ENCODE measurements around the gene GAS7.

The GAS7 gene

DNA sequence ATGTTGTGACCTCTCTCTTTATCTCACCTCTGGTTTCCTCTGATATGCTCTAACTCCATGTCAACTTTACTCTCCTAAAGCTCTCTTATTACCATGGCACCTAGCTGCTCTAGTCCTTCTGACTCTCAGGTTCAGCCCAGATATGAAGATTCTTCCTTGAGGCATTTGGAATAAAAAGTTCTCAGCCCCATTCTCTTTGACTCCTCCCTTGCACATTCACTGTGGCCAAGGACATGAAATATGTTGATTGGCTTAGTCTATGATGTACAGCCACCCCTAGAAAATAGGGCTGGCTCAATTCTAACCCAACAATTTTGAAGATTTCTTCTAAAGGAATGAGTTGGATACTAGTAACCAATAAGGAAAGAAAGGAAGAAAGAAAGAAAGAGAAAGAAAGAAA lies 20.8 kb upstream of the GAS7 start:
- DNase-seq, result no peak
- in situ Hi-C loops (cut with HindIII; ENCODE audit: low pct_ligation_motif_present, low sequenced_read_pairs), result no loop called here
- TF ChIP-seq, protein P1, sequence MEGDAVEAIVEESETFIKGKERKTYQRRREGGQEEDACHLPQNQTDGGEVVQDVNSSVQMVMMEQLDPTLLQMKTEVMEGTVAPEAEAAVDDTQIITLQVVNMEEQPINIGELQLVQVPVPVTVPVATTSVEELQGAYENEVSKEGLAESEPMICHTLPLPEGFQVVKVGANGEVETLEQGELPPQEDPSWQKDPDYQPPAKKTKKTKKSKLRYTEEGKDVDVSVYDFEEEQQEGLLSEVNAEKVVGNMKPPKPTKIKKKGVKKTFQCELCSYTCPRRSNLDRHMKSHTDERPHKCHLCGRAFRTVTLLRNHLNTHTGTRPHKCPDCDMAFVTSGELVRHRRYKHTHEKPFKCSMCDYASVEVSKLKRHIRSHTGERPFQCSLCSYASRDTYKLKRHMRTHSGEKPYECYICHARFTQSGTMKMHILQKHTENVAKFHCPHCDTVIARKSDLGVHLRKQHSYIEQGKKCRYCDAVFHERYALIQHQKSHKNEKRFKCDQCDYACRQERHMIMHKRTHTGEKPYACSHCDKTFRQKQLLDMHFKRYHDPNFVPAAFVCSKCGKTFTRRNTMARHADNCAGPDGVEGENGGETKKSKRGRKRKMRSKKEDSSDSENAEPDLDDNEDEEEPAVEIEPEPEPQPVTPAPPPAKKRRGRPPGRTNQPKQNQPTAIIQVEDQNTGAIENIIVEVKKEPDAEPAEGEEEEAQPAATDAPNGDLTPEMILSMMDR (IDR thresholded peaks at IDR 0.05; ENCODE audit: low read depth, low read length, missing control alignments), result no peak
- no peaks in the 10 kb centered on the region for H3K36me3 ChIP-seq (replicated peaks)
- H3K27me3 ChIP-seq (replicated peaks), result no peaks in the 10 kb centered on the region
- H3K4me3 ChIP-seq (ENCODE audit: low read depth, low read length), result no peak overlapping the region
- H3K27ac ChIP-seq, result no peak overlapping the region

DNA sequence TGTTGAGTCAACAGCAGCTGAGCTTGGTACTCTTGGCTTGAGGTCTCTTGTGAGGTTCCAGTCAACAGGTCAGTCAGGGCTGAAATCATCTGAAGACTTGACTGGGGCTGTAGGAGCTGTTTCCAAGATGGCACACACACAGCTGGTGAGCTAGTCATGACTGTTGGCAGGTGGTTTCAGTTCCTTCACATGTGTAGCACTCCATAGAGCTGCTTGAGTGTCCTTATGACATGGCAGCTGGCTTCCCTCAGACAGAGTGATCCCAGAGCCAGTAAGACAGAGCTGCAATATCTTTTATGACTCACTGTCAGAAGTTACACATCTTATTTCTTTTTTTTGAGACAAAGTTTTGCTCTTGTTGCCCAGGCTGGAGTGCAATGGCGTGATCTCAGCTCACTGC lies 19.5 kb upstream of the GAS7 start:
- no peaks in the 10 kb centered on the region for H3K36me3 ChIP-seq (replicated peaks)
- H3K27me3 ChIP-seq (replicated peaks), result no peaks in the 10 kb centered on the region
- no peak overlapping the region for H3K4me3 ChIP-seq (ENCODE audit: low read depth, low read length)
- no peak for DNase-seq
- H3K27ac ChIP-seq, result no peak overlapping the region
- TF ChIP-seq, protein P1 (IDR thresholded peaks at IDR 0.05; ENCODE audit: low read depth, low read length, missing control alignments), result no peak
- in situ Hi-C loops (cut with HindIII; ENCODE audit: low pct_ligation_motif_present, low sequenced_read_pairs), result no loop called here

DNA sequence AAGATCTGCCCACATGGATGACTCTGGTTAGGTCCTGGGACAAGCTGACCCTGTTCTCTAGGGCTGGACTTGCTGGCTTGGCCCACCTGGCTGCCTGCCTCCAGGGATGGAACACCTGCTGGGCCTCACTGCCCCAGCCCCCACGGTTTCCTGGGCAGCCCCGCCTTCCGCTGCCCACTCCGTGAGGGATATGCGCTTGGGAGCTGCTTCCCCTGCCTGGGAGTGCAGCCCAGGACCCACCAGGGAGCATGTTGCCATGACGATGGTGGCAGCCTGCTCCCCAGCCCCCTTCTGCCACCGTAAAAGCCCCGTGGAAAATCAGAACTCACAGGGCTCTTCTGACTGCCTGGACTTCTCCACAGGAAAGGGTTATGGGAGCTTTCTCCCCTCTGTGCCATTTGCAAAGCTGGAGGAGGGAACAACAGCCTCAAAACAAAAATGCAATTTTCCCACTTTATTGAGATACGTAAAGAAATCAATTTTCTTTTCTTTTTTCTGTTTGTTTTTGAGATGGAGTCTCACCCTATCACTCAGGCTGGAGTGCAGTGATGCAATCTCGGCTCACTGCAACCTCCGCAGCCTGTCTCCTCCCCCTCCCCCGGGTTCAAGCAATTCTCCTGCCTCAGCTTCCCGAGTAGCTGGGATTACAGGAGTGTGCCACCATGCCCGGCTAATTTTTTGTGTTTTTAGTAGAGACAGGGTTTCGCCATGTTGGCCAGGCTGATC lies 18.0 kb upstream of the GAS7 start:
- Histone ChIP-seq H3K27ac (no peak overlapping the region), H3K4me3 (ENCODE audit: low read depth, low read length) (no peak overlapping the region), H3K36me3 (replicated peaks) (no peaks in the 10 kb centered on the region), H3K27me3 (replicated peaks) (no peaks in the 10 kb centered on the region)
- TF ChIP-seq, protein P1 (IDR thresholded peaks at IDR 0.05; ENCODE audit: low read depth, low read length, missing control alignments), result no peak
- no peak for DNase-seq
- in situ Hi-C loops (cut with HindIII; ENCODE audit: low pct_ligation_motif_present, low sequenced_read_pairs), result no loop called here

DNA sequence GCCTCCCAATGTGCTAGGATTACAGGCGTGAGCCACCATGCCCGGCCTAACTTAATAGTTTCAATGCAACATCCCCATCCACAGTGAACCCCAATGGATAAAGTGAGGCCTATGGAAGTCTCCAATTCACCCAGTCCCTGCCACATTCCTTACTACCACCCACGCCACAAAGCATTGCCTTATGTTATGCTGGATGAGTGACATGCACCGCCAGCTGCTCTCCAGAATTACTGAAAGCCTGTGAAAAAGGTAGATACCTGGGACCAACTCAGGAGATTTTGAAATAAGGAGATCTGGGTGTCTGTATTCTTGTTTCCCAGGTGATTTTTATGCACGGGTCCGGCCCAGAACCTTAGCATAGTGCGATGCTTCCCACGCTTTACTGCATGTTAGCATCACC lies 16.9 kb upstream of the GAS7 start:
- Histone ChIP-seq H3K27me3 (replicated peaks) (no peaks in the 10 kb centered on the region), H3K4me3 (ENCODE audit: low read depth, low read length) (no peak overlapping the region), H3K27ac (no peak overlapping the region), H3K36me3 (replicated peaks) (no peaks in the 10 kb centered on the region)
- in situ Hi-C loops (cut with HindIII; ENCODE audit: low pct_ligation_motif_present, low sequenced_read_pairs), result no loop called here
- DNase-seq, result no peak
- TF ChIP-seq, protein P1 (IDR thresholded peaks at IDR 0.05; ENCODE audit: low read depth, low read length, missing control alignments), result no peak

DNA sequence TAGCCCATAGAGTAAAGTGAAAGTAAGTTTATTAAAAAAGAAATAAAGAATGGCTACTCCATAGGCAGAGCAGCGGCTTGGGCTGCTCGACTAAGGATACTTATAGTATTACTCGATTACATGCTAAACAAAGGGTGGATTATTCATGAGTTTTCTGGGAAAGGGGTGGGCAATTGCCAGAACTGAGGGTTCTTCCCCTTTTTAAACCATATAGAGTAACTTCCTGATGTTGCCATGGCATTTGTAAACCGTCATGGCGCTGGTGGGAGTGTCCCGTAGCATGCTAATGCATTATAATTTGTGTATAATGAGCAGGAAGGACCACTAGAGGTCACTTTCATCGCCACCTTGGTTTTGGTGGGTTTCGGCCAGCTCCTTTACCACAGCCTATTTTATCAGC lies 13.3 kb upstream of the GAS7 start:
- no peaks in the 10 kb centered on the region for H3K27me3 ChIP-seq (replicated peaks)
- H3K27ac ChIP-seq, result no peak overlapping the region
- H3K4me3 ChIP-seq (ENCODE audit: low read depth, low read length), result no peak overlapping the region
- TF ChIP-seq, protein P1 (IDR thresholded peaks at IDR 0.05; ENCODE audit: low read depth, low read length, missing control alignments), result no peak
- no peaks in the 10 kb centered on the region for H3K36me3 ChIP-seq (replicated peaks)
- in situ Hi-C loops (cut with HindIII; ENCODE audit: low pct_ligation_motif_present, low sequenced_read_pairs), result no loop called here
- DNase-seq, result no peak

DNA sequence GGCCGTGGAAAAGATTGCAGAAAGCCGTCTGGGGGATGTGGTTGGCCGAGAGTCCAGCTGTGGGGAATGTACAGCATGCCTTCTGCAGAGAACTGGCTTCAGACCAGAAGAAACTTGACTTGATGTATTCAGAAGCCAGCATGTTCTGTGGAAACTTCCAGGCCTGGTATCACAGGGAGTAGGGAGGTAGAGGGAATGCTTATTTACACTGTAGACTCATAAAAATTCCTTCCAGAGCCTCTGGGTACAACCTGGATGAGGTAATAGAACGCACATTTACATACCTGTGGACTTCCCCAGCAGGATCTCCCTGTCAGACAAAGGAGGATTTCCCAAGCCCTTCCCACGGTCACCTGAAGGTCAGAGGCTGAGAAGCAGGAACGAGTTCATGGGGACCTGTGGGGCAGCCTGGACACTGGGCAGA lies 11.8 kb upstream of the GAS7 start:
- H3K27me3 ChIP-seq (replicated peaks), result no peaks in the 10 kb centered on the region
- H3K27ac ChIP-seq, result no peak overlapping the region
- H3K4me3 ChIP-seq (ENCODE audit: low read depth, low read length), result no peak overlapping the region
- TF ChIP-seq, protein P1 (IDR thresholded peaks at IDR 0.05; ENCODE audit: low read depth, low read length, missing control alignments), result no peak
- peak; percentile 2 for DNase-seq
- in situ Hi-C loops (cut with HindIII; ENCODE audit: low pct_ligation_motif_present, low sequenced_read_pairs), result no loop called here
- no peaks in the 10 kb centered on the region for H3K36me3 ChIP-seq (replicated peaks)

All from brain microvascular endothelial cell (primary cell).